NCI-H1105 (cell line): Measurements from ENCODE around the gene STK11.

Experiments
- DNase-seq: peaks from one replicate; lab custom pipeline; 2025; lab: John Stamatoyannopoulos, UW

STK11 gene

DNA sequence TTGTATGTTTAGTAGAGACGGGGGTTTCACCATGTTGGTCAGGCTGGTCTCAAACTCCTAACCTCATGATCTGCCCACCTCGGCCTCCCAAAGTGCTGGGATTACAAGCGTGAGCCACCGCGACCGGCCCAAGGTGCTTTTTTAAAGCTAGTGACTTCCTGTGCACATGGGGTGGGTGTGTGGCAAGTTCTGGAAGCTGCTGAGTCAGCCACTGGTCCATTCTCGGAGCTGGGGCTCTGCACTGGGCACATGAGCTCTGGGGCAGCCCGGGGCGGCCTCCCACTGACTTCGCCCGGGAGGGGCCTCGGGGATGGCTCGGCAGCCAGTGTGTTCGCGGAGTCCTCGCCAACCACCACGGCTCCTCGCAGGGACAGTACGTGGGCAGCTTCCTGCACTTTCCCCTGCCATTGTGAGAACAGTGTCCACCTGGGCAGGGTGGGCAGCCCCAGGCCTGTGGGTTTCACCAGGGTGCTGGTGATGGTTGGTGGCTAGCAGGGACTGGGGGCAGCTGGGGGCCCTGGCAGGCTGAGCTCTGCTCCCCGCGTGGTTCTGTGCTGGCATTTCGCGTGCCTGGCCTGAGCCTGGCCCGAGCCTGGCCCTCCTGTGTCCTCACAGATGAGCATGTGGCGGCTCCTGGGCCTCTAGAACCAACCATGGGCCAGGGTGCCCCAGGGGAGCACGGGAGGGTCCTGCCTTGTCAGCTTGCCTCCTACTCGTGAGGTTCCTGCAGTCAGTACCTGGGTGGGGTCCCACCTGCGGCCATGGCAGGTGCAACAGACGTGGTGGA, 20.1 kb downstream of the STK11 start:
- DNase-seq, result no peak

DNA sequence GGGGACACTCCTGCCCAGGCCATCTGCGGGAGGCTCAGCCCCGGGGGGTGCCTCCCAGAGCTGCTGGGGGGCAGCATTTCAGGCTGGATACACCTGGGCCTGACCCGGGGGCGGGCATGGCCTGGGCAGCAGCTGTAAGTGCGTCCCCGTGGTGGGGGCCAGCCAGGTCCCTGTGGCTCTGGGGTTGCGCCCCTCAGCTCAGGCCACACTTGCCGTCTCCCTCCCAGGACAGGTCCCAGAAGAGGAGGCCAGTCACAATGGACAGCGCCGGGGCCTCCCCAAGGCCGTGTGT, 20.6 kb downstream of the STK11 start:
- DNase-seq, result no peak

DNA sequence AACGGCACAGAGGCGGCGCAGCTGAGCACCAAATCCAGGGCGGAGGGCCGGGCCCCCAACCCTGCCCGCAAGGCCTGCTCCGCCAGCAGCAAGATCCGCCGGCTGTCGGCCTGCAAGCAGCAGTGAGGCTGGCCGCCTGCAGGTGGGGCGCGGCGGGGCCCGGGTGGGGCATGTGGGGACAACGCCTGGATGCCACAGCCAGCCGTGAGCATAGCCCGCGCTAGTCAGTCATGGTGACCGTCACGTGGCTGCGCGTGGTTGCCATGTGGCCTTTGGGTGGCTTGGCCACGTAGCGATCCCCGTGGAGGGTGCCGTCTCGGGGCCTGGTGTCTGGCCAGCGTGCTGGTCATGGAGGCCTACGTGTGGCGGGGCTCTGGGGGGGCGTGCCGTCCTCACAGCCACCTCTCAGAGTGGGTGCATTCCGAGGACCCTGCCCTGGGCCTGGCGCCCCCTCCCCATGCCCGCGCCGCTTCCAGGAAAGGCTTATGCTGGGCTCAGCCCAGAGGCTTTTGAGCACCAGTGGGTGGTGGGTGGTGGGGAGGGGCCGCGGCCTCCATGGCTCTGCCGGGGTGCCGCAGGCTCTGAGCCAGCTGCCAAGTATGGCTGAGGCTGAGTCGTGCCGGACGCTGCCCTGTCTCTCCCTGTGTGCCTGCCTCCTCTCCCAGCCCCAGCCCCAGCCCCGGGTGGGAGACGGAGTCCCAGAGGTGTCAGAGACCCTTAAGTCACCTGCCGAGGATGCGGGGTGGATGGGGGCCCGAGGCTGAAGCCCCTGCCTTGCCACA, 21.1 kb downstream of the STK11 start:
- no peak for DNase-seq

DNA sequence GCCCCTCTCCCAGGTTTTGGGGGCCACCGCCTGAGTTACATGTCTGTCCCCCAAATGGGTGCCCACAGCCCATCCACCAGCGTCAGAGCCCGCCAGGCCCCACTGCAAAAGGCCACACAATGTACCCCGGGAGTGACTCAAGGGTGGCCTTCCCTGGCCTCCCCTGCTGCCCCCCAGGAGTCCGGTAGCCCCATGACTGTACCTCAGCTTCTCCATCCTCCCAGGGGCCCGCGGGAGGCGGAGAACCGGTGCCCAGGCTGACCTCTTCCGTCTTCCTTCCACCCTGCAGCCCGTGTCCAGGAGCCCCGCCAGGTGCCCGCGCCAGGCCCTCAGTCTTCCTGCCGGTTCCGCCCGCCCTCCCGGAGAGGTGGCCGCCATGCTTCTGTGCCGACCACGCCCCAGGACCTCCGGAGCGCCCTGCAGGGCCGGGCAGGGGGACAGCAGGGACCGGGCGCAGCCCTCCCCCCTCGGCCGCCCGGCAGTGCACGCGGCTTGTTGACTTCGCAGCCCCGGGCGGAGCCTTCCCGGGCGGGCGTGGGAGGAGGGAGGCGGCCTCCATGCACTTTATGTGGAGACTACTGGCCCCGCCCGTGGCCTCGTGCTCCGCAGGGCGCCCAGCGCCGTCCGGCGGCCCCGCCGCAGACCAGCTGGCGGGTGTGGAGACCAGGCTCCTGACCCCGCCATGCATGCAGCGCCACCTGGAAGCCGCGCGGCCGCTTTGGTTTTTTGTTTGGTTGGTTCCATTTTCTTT, 21.9 kb downstream of the STK11 start:
- DNase-seq, result no peak

DNA sequence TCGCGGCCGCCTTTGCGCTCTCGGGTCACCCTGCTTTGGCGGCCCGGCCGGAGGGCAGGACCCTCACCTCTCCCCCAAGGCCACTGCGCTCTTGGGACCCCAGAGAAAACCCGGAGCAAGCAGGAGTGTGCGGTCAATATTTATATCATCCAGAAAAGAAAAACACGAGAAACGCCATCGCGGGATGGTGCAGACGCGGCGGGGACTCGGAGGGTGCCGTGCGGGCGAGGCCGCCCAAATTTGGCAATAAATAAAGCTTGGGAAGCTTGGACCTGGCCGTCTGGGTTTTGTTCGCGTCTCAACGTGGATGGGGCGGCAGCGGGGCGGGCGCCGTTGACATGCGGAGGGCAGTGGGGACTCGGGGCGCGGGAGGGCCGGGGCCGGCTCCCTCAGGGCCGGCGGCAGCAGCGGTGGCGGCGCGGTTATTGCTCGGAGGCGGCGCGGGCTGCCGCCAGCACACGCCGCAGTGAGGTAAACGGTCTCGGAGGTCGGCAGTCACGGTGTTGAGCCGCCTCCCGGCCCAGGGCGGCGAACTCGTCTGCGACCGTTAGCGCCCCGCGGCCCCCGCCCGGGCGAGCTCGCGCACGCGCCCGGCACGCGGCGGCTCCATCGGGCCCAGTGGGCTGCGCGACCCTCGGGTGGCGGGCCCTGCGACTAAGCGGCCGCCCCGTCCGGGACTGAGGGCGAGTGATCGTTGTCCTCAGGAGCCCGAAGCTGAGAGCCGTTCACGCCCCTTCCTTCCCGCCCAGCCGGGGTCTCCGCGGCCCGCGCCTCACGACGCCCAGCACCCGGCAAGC, 22.8 kb downstream of the STK11 start:
- no peak for DNase-seq

DNA sequence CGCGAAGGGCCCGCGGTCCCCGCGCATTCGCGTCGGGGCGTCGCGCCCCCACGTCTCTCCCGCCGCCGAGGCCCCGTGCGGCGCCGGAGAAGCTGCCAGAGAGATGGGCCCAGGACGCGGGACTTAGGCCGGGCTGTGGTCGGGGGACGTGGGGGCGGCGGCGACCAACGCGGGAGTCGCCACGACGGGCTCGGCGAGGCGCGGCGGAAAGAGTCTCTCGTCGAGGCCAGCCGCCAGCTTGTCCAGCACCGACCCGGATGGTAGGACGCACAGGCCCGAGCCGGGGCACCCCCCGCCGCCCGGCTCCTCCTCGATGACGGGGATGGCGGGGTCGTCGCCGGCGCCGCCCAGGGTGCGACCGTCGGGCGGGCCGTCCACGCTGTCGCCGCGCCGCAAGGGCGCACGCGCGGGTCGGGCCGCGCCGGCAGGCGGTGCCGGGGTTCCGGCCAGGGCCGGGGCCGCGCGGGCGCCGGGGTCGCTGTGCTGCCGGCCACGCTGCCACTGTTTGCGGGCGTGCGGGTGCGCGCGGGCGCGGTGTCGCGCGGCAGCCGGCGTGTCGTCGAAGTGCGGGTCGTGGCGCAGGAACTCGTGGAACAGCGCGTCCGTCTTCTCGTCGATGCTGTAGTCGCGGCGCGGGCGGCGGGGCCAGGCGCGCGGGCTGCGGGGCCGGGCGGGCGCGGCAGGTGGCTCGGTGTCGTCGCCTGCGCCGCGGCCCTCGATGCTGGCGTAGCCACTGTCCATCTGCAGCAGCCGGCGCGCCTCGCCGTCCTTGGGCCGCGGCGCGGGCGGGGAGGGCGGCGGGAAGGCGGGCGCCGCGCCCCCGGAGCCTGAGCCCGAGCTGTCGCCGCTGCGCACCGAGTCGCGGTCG, 23.7 kb downstream of the STK11 start:
- DNase-seq, result no peak

DNA sequence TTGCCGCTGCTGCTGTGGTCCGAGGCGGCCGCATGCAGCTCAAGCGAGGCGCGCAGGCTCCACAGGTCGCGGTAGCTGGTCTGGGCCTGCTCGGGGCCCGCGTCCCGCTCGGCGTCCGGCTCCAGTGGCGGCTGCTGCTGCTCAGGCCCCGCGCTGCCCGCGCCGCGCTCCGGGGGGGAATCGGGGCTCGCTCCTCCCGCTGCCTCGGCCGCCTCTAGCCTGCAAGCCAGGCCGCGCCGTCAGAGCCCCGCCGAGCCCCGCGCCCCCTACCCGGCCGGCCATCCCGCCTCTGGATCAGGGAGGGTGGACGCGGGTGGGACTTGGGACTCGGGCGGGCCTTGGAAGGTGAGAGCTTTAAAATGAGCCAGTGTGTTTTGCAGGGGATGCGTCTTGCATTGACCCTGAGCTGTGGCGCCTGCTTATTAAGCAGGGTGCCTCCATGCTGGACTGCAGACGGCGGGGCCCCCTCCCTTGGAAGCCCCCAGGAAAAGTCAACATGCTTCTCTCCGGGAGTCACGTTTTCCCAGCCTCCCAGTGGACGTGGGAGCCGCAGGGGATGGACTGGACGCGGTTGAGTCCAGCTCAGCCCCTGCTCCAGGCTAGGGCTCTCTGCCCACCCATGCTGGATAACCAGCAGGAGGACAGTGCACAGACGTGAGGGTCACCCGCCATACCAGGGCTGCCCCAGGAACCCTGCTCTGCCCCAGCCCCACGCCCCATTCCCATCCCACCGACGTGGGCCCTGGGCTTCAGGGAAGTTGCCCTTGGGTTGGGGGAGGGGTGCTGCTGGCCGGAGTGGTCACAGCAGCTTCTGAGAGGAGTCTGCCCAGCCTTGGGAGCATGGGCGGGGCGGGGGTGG, 24.6 kb downstream of the STK11 start:
- DNase-seq, result no peak

DNA sequence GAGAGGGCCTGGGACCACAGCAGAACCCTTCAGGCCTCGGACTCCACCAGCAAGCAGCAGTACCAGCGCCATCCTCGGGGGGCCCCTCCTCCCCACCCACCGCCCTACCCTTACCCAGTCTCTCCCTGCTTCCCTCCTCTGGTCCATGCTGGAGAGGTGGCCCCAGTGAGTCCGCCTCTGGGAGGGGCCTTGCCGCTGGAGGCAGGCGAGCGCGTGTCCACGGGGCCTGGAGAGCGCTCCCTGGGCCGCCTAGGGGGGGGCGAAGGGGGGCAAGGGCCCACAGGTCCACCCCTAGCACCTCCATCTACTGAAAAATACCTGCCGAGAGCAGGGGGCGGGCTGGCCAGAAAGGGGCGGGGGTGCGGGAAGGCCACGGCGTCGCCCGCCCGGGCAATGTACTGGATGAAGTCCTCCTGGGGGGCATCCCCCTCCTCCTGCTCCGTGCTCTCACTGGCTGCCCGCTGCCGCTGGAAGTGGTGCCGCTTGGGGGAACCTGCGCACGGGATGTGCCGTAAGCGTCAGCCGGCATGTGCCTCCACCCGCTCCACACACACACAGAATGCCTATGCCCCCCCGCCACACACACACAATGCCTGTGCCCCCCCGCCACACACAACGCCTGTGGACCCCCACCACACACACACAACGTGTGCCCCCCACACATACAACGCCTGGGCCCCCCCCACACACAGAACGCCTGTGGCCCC, 25.4 kb downstream of the STK11 start:
- DNase-seq, result no peak

DNA sequence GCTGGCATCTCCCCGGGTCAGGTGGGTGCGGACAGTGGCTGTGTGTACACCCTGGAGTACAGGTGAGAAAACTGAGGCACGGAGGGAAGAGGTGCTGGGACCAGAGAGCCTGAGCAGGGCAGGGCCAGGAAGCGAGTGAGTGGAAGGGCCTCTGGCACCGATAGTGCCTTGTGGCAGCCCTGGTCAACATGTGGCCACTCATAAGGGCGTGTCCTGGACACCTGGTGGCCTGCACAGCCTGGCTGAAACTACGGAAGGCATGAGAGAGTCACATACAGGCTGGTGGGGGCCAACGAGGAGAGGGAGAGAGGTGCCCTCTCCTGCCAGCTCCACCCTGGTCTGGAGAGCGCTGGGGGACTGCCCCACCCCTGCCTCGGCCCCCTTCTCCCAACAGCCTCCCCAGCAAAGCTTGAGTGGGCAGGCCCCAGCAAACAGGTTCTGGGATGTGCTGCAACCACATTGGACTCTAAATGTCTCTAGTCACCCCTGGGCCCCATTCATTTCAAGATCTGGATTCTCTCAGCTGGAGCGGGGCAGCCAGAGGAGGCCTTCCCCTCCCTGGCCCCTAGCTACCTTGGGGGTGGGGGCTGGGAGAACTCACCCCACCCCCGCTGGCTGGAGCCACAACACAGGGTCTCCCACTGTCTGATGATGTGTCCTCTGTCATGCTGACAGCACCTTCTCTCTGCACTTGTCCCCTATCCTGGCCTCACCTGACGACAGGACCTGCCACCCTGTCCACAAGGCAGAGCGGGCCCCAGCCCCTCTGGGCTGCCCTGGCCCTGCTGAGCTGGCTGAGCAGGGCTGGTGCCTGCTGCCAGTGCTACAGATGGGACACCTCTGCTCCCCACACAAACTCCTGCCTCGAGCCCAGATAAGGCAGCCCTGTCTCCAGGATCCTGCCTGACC, 26.4 kb downstream of the STK11 start:
- no peak for DNase-seq

DNA sequence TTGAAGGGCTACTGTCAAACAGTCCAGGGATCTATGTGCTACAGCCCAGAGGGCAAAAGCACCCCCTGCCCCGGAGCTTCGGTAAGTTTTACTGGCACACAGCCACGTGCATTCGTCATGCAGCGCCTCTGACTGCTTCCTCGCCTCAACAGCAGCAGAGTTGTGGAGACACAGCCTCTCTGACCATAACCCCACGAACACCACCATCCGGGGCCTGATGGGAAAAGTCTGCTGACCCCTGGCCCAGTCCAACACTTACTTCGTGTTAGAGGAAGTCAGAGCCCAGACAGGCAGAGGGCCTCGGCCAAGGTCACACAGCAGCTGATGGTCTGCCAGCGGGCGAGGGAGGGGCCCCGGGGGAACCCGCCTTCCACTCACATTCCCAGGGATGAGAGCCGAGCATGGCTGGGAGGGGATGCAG, 27.1 kb downstream of the STK11 start:
- DNase-seq, result no peak

DNA sequence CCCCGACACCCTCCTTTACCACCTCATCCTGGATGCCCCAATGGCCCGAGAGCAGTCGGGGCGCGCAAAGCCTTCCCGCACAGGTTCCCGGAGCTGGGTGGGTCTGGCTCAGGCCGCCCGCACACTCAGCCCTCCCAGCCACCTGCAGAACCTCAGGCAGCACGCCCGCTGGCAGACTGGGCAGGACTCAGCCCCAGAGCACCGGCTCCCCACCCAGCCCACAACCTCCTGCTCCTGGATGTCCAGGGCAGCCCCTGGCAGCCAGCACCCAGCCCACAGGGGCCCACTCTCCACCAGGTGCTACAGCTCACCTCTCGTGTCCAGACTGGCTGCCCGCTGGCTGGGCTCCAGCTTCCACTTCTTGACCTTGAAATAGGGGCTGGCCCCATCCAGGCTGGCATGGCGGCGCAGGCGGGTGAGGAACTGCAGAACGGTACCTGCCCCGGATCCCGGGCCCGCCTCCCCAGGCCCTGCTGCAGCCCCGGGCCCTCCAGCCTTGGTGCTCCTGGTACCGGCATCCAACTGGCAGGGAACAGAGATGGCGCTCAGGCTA, 27.6 kb downstream of the STK11 start:
- no peak for DNase-seq

DNA sequence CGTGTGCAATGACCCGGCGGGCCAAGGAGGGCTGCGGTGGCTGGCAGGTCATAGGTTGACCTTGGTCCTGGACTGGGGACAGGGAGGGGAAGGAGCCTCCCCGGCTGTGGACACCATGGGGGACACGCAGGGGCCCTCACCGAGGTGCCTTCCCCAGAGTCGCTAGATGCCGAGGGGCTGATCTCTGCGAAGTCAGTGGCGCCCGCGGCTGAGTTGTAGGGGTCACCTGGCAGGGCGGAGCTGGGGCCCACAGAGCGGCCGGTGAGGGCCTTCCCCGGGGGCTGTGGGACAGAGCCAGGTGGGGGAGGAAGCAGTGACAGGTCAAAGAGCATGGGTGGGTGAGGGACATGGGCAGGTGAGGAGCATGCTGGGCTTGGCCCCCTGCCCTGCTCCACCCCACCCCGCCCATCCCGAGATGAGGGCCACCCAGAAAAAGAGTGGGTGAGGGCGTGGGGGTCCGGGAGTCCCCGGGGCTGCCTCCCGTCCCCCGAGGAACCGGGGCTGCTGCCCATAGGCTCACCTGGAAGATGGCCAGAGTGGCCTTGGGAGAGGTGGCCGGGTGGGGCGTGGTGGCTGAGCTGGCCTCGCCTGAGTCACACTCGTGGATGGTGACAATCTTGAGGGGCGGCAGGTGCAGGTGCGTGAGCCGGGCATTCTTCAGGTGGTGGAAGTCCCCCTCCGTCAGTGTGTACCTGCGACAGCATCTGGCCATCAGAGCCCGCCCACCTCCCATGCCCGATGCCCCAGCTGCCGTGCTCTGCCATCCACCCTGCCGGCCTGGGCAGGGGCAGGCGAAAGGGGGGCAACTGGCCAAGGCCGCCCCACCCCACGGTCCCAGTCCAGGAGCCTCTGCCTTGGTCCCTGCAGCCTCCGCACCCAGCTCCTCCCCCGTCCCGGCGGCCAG, 28.7 kb downstream of the STK11 start:
- no peak for DNase-seq

DNA sequence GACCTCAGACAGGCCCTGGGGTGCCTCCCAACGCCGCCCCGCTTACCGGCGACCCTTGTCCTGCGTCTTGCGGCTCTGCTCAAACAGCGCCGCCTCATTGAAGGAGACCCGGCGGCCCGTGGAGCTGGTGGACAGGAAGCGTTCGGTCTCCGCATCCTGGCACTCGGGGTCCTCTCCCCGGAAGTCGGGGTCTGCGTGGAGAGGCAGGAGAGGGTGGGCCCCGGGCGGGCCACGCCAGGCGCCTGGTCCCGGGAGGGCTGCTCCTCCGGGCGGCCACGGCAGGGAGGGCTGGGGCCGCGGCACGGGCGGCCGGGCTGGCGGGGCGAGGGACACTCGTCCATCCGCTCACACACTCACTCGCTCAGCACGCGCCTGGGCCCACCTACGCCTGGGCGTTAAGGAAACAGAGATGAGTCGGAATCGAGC, 29.4 kb downstream of the STK11 start:
- DNase-seq, result no peak

DNA sequence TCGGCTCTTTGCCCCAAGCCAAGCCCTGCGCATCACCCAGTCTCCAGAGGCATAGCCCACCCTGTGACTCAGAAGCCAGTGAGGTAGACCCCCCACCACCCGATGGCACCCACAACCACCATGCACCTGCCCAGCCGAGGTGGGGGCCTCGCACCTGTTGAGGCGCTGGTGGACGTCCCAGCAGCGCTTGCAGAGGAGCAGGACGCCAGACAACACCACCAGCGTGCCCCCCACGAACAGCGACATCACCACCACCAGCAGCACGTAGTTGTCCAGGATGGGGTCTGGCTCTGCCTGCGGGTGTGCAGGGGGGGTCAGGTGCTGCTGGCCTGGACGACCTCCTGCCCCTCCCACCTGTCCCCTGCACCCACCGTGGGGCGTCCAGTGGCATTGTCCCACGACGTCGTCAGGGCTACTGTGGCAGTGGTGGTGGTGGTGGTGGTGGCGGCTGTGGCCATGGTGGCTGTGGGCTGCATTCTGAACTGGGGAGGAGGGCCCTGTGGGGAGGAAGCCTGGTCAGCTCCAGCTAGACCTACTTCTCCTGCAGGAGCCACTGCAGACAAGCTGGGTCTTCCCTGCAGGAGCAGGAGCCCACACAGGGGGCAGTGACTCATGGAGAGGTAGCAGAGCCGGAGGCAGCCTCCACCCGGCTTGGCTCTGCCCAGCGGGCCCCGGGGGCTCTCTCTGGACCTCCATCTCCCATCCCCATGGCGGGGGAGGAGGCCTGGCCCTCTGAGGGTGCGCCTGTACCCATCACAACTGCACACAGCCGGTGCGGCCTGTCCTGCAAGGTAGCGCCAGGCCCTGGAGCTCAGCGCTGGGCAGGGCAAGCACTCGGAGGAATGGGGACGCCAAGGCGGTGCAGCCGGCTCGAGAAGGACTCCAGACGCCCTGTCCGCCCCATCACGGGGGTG, 30.3 kb downstream of the STK11 start:
- no peak for DNase-seq

DNA sequence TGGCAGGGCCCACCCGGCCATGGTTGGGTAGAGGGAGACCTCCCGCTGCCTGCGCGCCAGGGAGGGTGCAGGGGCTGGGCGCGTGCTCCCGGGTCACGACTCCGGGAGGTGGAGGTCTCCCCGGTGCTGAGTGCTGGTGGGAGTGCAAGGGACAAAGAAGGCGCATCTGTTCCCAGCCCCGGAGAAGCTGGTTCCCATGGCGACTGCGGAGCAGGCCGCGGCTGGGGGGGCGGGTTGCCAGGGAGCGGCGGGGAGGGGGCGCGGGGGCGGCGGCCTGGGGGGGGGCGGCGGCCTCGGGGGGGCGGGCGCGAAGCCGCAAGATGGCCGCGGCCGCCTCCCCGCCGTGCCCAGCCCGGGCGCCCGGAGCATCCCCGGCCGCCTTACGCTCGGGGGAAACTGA, 31.0 kb downstream of the STK11 start:
- peak; percentile 41 for DNase-seq
